ENCODE data around the gene GSTT2. TPM values are rescaled to one million over a fixed set of nuclear protein-coding genes. Genes with fewer than 3 reads are reported as not detected.
A peak's percentile ranks its signal among the peaks of the same experiment; 100 is the strongest.
"Not testable (repeated sequence)": the region's sequence is repeated elsewhere in the genome, so short reads cannot be mapped to it uniquely, and the experiment has no call there.

GSTT2 gene
- total and polyA plus RNA-seq, 2 donors (not counting 1 experiment from before 2014, with no cell fraction given) = not detected

DNA sequence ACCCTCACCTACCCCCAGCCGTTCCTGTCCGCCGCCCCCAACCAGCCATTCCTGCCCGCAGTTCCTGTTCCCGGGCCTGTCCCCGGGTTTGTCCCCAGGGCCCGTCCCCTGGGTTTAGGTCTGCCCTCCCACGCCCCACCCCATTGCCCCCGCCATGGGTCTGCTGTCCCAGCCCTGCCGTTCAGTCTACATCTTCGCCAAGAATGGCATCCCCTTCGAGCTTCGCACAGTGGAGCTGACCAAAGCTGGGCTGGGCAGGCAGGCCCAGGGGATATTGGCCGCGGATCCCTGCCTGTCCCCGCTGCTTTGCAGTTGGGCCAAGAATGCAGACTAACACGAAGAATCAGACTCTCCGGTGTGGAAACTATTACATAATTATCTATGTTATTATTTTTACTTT, 30.2 kb upstream of the GSTT2 start:
- H3K4me1 ChIP-seq (ENCODE audit: control insufficient read depth in 2 of 2, insufficient read depth in 2 of 2, low read length in 2 of 2); H3K4me3 ChIP-seq (ENCODE audit: control extremely low read depth in 1 of 5, extremely low read depth in 1 of 5, insufficient read depth in 1 of 5, low read depth in 2 of 5, low read length in 4 of 5); H3K4me2 ChIP-seq (replicated peaks; ENCODE audit: low read depth, low read length, poor library complexity, severe bottlenecking); POLR2A ChIA-PET; H3K4me3 Mint-ChIP-seq; H3K27me3 Mint-ChIP-seq; H3K27me3 ChIP-seq (replicated peaks in 1 of 4; ENCODE audit: control extremely low read depth in 1 of 4, control insufficient read depth in 3 of 4, insufficient read depth in 4 of 4, low read length in 3 of 4); H3K9me3 ChIP-seq (ENCODE audit: control extremely low read depth in 1 of 3, control insufficient read depth in 2 of 3, insufficient read depth in 1 of 3, low read length in 2 of 3); H3K36me3 ChIP-seq (replicated peaks in 1 of 2; ENCODE audit: control extremely low read depth in 1 of 2, control insufficient read depth in 1 of 2, extremely low read depth in 1 of 2, insufficient read depth in 2 of 2, low read length in 1 of 2); H2AFZ ChIP-seq (ENCODE audit: insufficient read depth, low read depth, low read length, poor library complexity, severe bottlenecking); H3K27ac ChIP-seq (ENCODE audit: low read length in 2 of 2); ATAC-seq (ENCODE audit: low read depth); CTCF ChIA-PET; H3K79me2 ChIP-seq (ENCODE audit: control insufficient read depth, insufficient read depth, low read length); H3K27ac Mint-ChIP-seq; H3K4me1 Mint-ChIP-seq; H3K9me3 Mint-ChIP-seq (ENCODE audit: insufficient read depth); H4K20me1 ChIP-seq (ENCODE audit: control insufficient read depth, insufficient read depth, low read length, poor library complexity, severe bottlenecking); H3K9ac ChIP-seq (ENCODE audit: low read length): not testable (repeated sequence)
- intact Hi-C loops (cut with micrococcal nuclease) = loop anchor here (5.0 to 10.0 kb wide), 4 partner anchors 48 to 805 kb away; no protein-coding TSS in a partner anchor
- WGBS (ENCODE audit: insufficient coverage) = 93% methylated on average over 5 of the region's 18 CpGs
- DNase-seq = peak; percentile 0

DNA sequence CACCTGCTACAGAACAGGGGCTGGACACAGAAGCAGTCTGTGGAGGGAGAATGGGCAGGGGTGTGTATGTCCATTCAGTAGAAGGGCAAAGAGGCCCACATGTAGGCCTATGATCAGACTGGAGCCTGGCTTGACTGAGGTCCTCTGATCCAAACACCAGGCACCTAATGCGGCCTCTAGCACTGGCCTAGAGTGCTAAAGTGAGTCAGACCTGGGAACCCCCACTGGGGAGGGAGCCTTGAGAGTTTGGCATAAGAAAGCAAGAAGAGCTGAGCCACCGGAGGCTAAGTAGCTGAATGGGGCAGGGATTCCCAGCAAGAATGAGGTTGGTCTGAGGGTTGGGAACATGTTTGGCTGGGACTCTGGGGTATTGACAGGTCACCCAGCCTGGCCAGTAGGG, 28.6 kb upstream of the GSTT2 start:
- intact Hi-C loops (cut with micrococcal nuclease) = loop anchor here (5.0 to 10.0 kb wide), 4 partner anchors 46 to 803 kb away; no protein-coding TSS in a partner anchor
- H3K4me1 ChIP-seq (ENCODE audit: control insufficient read depth in 2 of 2, insufficient read depth in 2 of 2, low read length in 2 of 2); H3K4me3 Mint-ChIP-seq; H2AFZ ChIP-seq (ENCODE audit: insufficient read depth, low read depth, low read length, poor library complexity, severe bottlenecking); H4K20me1 ChIP-seq (ENCODE audit: control insufficient read depth, insufficient read depth, low read length, poor library complexity, severe bottlenecking); H3K27ac Mint-ChIP-seq; H3K27me3 ChIP-seq (replicated peaks in 1 of 4; ENCODE audit: control extremely low read depth in 1 of 4, control insufficient read depth in 3 of 4, insufficient read depth in 4 of 4, low read length in 3 of 4); H3K4me1 Mint-ChIP-seq; CTCF ChIA-PET; H3K9me3 Mint-ChIP-seq (ENCODE audit: insufficient read depth); H3K27me3 Mint-ChIP-seq; H3K79me2 ChIP-seq (ENCODE audit: control insufficient read depth, insufficient read depth, low read length); H3K36me3 ChIP-seq (replicated peaks in 1 of 2; ENCODE audit: control extremely low read depth in 1 of 2, control insufficient read depth in 1 of 2, extremely low read depth in 1 of 2, insufficient read depth in 2 of 2, low read length in 1 of 2); H3K4me3 ChIP-seq (ENCODE audit: control extremely low read depth in 1 of 5, extremely low read depth in 1 of 5, insufficient read depth in 1 of 5, low read depth in 2 of 5, low read length in 4 of 5); POLR2A ChIA-PET; H3K9me3 ChIP-seq (ENCODE audit: control extremely low read depth in 1 of 3, control insufficient read depth in 2 of 3, insufficient read depth in 1 of 3, low read length in 2 of 3); H3K4me2 ChIP-seq (replicated peaks; ENCODE audit: low read depth, low read length, poor library complexity, severe bottlenecking); ATAC-seq (ENCODE audit: low read depth); H3K27ac ChIP-seq (ENCODE audit: low read length in 2 of 2); H3K9ac ChIP-seq (ENCODE audit: low read length): not testable (repeated sequence)
- DNase-seq = peak; percentile 3
- 83% methylated on average over 2 of the region's 2 CpGs for WGBS (ENCODE audit: insufficient coverage)

DNA sequence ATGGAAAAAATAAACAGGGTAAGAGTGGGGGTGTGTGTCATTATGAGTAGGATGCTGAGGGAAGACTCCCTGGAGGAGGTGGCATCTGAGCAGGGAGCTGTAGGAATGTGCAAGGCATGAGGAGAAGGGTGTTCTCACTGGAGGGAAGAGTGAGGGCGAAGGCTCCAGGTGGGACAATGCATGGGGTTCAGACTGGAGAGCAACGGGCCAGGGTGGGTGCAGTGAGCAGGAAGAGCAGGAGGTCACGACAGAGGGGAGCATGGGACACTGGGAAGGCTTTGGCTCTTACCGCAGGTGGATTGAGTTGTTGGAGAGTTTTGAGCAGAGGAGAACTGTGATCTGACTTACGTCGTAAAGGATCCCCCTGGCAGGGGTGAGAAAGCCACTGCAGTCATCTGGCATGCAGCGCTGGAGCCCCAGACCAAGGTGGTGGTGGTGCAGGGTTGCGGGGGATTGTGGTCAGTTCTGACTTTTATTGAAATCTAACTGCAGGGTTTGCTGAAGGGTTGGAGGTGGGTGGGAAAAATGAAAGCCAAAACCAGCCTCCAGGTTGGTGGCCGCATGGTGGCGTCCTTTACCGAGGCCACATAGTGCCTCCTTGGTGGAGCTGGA, 27.0 kb upstream of the GSTT2 start:
- H3K36me3 ChIP-seq (replicated peaks in 1 of 2; ENCODE audit: control extremely low read depth in 1 of 2, control insufficient read depth in 1 of 2, extremely low read depth in 1 of 2, insufficient read depth in 2 of 2, low read length in 1 of 2); ATAC-seq (ENCODE audit: low read depth); H3K79me2 ChIP-seq (ENCODE audit: control insufficient read depth, insufficient read depth, low read length); H3K27ac ChIP-seq (ENCODE audit: low read length in 2 of 2); H3K4me3 Mint-ChIP-seq; H3K9ac ChIP-seq (ENCODE audit: low read length); H3K27me3 Mint-ChIP-seq; H3K4me3 ChIP-seq (ENCODE audit: control extremely low read depth in 1 of 5, extremely low read depth in 1 of 5, insufficient read depth in 1 of 5, low read depth in 2 of 5, low read length in 4 of 5); H3K4me1 ChIP-seq (ENCODE audit: control insufficient read depth in 2 of 2, insufficient read depth in 2 of 2, low read length in 2 of 2); POLR2A ChIA-PET; H3K27ac Mint-ChIP-seq; H3K4me2 ChIP-seq (replicated peaks; ENCODE audit: low read depth, low read length, poor library complexity, severe bottlenecking); H4K20me1 ChIP-seq (ENCODE audit: control insufficient read depth, insufficient read depth, low read length, poor library complexity, severe bottlenecking); H3K4me1 Mint-ChIP-seq; H3K9me3 ChIP-seq (ENCODE audit: control extremely low read depth in 1 of 3, control insufficient read depth in 2 of 3, insufficient read depth in 1 of 3, low read length in 2 of 3); H2AFZ ChIP-seq (ENCODE audit: insufficient read depth, low read depth, low read length, poor library complexity, severe bottlenecking); H3K27me3 ChIP-seq (replicated peaks in 1 of 4; ENCODE audit: control extremely low read depth in 1 of 4, control insufficient read depth in 3 of 4, insufficient read depth in 4 of 4, low read length in 3 of 4); H3K9me3 Mint-ChIP-seq (ENCODE audit: insufficient read depth): not testable (repeated sequence)
- peak; percentile 1 for DNase-seq
- 79% methylated on average over 8 of the region's 11 CpGs for WGBS (ENCODE audit: insufficient coverage)
- CTCF ChIA-PET = interaction anchor here (0.6 kb wide), 1 partner anchor 550 kb away, joined by 3 read pairs; no protein-coding TSS in a partner anchor
- intact Hi-C loops (cut with micrococcal nuclease) = loop anchor here (5.0 to 10.0 kb wide), 4 partner anchors 44 to 802 kb away; no protein-coding TSS in a partner anchor

DNA sequence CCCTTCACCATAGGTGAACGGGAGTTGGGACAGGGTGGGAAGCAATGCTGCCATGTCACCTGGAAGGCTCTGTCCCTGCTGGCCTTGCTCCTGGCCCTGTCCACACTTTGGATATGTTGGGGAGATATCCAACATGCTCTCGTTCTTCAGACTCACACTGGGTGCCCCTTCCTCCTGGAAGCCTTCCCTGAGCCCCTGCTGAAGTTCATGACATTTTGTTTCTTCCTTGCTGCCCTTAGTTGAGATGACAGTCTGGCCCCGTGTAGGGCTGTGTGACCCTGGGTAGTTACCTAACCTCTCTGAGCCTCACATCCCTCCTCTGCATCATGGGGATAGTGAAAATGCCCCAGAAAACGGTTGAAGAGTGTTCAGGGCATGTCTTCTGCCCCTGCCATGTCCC, 26.4 kb upstream of the GSTT2 start:
- H3K9ac ChIP-seq (ENCODE audit: low read length); H2AFZ ChIP-seq (ENCODE audit: insufficient read depth, low read depth, low read length, poor library complexity, severe bottlenecking); H3K79me2 ChIP-seq (ENCODE audit: control insufficient read depth, insufficient read depth, low read length); H3K27ac Mint-ChIP-seq; H3K36me3 ChIP-seq (replicated peaks in 1 of 2; ENCODE audit: control extremely low read depth in 1 of 2, control insufficient read depth in 1 of 2, extremely low read depth in 1 of 2, insufficient read depth in 2 of 2, low read length in 1 of 2); CTCF ChIA-PET; H3K4me3 Mint-ChIP-seq; H3K4me2 ChIP-seq (replicated peaks; ENCODE audit: low read depth, low read length, poor library complexity, severe bottlenecking); H3K4me3 ChIP-seq (ENCODE audit: control extremely low read depth in 1 of 5, extremely low read depth in 1 of 5, insufficient read depth in 1 of 5, low read depth in 2 of 5, low read length in 4 of 5); ATAC-seq (ENCODE audit: low read depth); H3K27ac ChIP-seq (ENCODE audit: low read length in 2 of 2); H3K9me3 ChIP-seq (ENCODE audit: control extremely low read depth in 1 of 3, control insufficient read depth in 2 of 3, insufficient read depth in 1 of 3, low read length in 2 of 3); H4K20me1 ChIP-seq (ENCODE audit: control insufficient read depth, insufficient read depth, low read length, poor library complexity, severe bottlenecking); H3K27me3 Mint-ChIP-seq; H3K27me3 ChIP-seq (replicated peaks in 1 of 4; ENCODE audit: control extremely low read depth in 1 of 4, control insufficient read depth in 3 of 4, insufficient read depth in 4 of 4, low read length in 3 of 4); H3K4me1 Mint-ChIP-seq; H3K4me1 ChIP-seq (ENCODE audit: control insufficient read depth in 2 of 2, insufficient read depth in 2 of 2, low read length in 2 of 2); H3K9me3 Mint-ChIP-seq (ENCODE audit: insufficient read depth): not testable (repeated sequence)
- POLR2A ChIA-PET = interaction anchor here (0.7 kb wide), 1 partner anchor 161 kb away, joined by 3 read pairs; no protein-coding TSS in a partner anchor
- peak; percentile 1 for DNase-seq
- intact Hi-C loops (cut with micrococcal nuclease) = loop anchor here (5.0 to 10.0 kb wide), 4 partner anchors 44 to 801 kb away; no protein-coding TSS in a partner anchor
- WGBS (ENCODE audit: insufficient coverage) = 92% methylated on average over 1 of the region's 4 CpGs

Measured in B cell (primary cell).